Measurements from ENCODE around the gene DPYD.

DNA sequence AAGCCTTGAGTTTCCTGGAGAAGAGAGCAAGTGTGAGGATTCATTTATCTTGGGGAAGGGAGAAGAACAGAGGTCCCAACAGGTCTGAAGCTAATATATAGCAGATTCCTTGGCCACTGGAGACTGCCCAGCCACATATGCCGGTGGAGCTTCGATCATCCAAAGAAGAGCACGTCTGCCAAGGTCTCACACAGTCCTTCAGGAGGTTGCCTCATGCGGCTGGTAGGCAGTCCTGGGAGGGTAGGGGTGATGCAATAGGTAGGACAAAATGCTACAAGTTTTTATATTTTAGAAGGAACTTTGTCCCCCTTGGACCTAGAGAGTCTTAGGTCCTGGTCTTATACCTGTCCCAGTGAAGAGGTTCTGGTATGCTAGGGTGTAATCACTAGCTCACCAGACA, 582.5 kb downstream of the DPYD start:
- TF ChIP-seq TAF1 (IDR thresholded peaks at IDR 0.05; ENCODE audit: borderline replicate concordance, low read depth, low read length) (no peak), SREBF2 (IDR thresholded peaks at IDR 0.05; ENCODE audit: low read length) (no peak), NR2C2 (IDR thresholded peaks at IDR 0.05; ENCODE audit: borderline replicate concordance, control insufficient read depth, insufficient read length, low read depth) (no peak), TCF12 (IDR thresholded peaks at IDR 0.05; ENCODE audit: low read depth, low read length) (no peak), ZNF274 (IDR thresholded peaks at IDR 0.05; ENCODE audit: insufficient read depth, insufficient read length) (no peak), ZSCAN29 (IDR thresholded peaks at IDR 0.05) (no peak), SIN3A (IDR thresholded peaks at IDR 0.05; ENCODE audit: low read depth, low read length) (no peak), EZH2 (IDR thresholded peaks at IDR 0.05; ENCODE audit: borderline replicate concordance, control insufficient read depth, low read depth, low read length) (no peak), CEBPB (IDR thresholded peaks at IDR 0.05; ENCODE audit: borderline replicate concordance in 1 of 2, low read depth in 2 of 2, low read length in 2 of 2) (no peak), CBX5 (IDR thresholded peaks at IDR 0.05; ENCODE audit: low read depth) (no peak)
- TF ChIP-seq, protein P1, sequence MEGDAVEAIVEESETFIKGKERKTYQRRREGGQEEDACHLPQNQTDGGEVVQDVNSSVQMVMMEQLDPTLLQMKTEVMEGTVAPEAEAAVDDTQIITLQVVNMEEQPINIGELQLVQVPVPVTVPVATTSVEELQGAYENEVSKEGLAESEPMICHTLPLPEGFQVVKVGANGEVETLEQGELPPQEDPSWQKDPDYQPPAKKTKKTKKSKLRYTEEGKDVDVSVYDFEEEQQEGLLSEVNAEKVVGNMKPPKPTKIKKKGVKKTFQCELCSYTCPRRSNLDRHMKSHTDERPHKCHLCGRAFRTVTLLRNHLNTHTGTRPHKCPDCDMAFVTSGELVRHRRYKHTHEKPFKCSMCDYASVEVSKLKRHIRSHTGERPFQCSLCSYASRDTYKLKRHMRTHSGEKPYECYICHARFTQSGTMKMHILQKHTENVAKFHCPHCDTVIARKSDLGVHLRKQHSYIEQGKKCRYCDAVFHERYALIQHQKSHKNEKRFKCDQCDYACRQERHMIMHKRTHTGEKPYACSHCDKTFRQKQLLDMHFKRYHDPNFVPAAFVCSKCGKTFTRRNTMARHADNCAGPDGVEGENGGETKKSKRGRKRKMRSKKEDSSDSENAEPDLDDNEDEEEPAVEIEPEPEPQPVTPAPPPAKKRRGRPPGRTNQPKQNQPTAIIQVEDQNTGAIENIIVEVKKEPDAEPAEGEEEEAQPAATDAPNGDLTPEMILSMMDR (IDR thresholded peaks at IDR 0.05 in 2 of 3, conservative IDR thresholded peaks at IDR 0.05 in 1 of 3; ENCODE audit: control insufficient read depth in 2 of 3, extremely low read depth in 1 of 3, insufficient read depth in 1 of 3, low read depth in 3 of 3, low read length in 3 of 3) = no peak
- TF ChIP-seq, protein P2, sequence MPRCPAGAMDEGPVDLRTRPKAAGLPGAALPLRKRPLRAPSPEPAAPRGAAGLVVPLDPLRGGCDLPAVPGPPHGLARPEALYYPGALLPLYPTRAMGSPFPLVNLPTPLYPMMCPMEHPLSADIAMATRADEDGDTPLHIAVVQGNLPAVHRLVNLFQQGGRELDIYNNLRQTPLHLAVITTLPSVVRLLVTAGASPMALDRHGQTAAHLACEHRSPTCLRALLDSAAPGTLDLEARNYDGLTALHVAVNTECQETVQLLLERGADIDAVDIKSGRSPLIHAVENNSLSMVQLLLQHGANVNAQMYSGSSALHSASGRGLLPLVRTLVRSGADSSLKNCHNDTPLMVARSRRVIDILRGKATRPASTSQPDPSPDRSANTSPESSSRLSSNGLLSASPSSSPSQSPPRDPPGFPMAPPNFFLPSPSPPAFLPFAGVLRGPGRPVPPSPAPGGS (IDR thresholded peaks at IDR 0.05; ENCODE audit: borderline replicate concordance, insufficient read depth, low read depth, low read length, poor library complexity, severe bottlenecking) = no peak
- TF ChIP-seq, protein P3, sequence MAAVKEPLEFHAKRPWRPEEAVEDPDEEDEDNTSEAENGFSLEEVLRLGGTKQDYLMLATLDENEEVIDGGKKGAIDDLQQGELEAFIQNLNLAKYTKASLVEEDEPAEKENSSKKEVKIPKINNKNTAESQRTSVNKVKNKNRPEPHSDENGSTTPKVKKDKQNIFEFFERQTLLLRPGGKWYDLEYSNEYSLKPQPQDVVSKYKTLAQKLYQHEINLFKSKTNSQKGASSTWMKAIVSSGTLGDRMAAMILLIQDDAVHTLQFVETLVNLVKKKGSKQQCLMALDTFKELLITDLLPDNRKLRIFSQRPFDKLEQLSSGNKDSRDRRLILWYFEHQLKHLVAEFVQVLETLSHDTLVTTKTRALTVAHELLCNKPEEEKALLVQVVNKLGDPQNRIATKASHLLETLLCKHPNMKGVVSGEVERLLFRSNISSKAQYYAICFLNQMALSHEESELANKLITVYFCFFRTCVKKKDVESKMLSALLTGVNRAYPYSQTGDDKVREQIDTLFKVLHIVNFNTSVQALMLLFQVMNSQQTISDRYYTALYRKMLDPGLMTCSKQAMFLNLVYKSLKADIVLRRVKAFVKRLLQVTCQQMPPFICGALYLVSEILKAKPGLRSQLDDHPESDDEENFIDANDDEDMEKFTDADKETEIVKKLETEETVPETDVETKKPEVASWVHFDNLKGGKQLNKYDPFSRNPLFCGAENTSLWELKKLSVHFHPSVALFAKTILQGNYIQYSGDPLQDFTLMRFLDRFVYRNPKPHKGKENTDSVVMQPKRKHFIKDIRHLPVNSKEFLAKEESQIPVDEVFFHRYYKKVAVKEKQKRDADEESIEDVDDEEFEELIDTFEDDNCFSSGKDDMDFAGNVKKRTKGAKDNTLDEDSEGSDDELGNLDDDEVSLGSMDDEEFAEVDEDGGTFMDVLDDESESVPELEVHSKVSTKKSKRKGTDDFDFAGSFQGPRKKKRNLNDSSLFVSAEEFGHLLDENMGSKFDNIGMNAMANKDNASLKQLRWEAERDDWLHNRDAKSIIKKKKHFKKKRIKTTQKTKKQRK (IDR thresholded peaks at IDR 0.05; ENCODE audit: low read depth, low read length) = no peak

Measured in GM12878 (cell line).